ENCODE results near the gene PSME2. TPM values are rescaled to one million over a fixed set of nuclear protein-coding genes. Genes with fewer than 3 reads are reported as not detected.

The PSME2 gene
- total RNA-seq, 1 donor from 2014 or later, result 173 TPM

GRCh38 chr14:24138396-24139271 lies 7.8 kb downstream of the PSME2 start:
- no peak overlapping the region for H3K4me3 ChIP-seq (ENCODE audit: insufficient read depth, low read depth, low read length)
- H3K9me3 ChIP-seq (ENCODE audit: insufficient read depth, low read depth, low read length), result no peaks in the 10 kb centered on the region
- H3K9ac ChIP-seq (ENCODE audit: low read length), result no peak overlapping the region
- H3K27me3 ChIP-seq (ENCODE audit: insufficient read depth, low read length), result no peaks in the 10 kb centered on the region
- H3K4me1 ChIP-seq (ENCODE audit: insufficient read depth, low read length), result peaks cover 19% of the 10 kb centered on the region
- H4K20me1 ChIP-seq (ENCODE audit: insufficient read depth, low read length), result peaks cover 16% of the 10 kb centered on the region
- Mint-ChIP-seq H3K9me3 (ENCODE audit: unreplicated experiment) (no peaks in the 10 kb centered on the region), H3K4me1 (ENCODE audit: low read depth, unreplicated experiment) (peaks cover 28% of the 10 kb centered on the region), H3K4me3 (ENCODE audit: unreplicated experiment) (peak overlapping the region; percentile 96), H3K27me3 (ENCODE audit: low read depth, unreplicated experiment) (no peaks in the 10 kb centered on the region), H3K27ac (ENCODE audit: unreplicated experiment) (no peak overlapping the region), H3K36me3 (ENCODE audit: low read depth, unreplicated experiment) (peaks cover 21% of the 10 kb centered on the region)
- no peak overlapping the region for H3K27ac ChIP-seq (ENCODE audit: low read depth, low read length)
- TF ChIP-seq EZH2 (IDR thresholded peaks at IDR 0.05; ENCODE audit: insufficient read depth, low read length) (no peak), CTCF (IDR thresholded peaks at IDR 0.05; ENCODE audit: insufficient read depth, low read depth, low read length) (no peak)
- FAIRE-seq (no peak), DNase-seq (ENCODE audit: low read depth) (no peak)
- peaks cover 11% of the 10 kb centered on the region for H3K36me3 ChIP-seq (ENCODE audit: insufficient read depth, low read length)
- no peak overlapping the region for H3K4me2 ChIP-seq (ENCODE audit: low read length)
- H2AFZ ChIP-seq (ENCODE audit: low read depth, low read length), result no peak overlapping the region
- peaks cover 36% of the 10 kb centered on the region for H3K79me2 ChIP-seq (ENCODE audit: insufficient read depth, low read length)

GRCh38 chr14:24137529-24138395 lies 8.6 kb downstream of the PSME2 start:
- no peak overlapping the region for H3K27ac ChIP-seq (ENCODE audit: low read depth, low read length)

More at GRCh38 chr14:24137529-24138395, 8.6 kb downstream of the PSME2 start:
- Histone ChIP-seq H3K9ac (ENCODE audit: low read length) (no peak overlapping the region), H3K9me3 (ENCODE audit: insufficient read depth, low read depth, low read length) (no peaks in the 10 kb centered on the region), H3K27me3 (ENCODE audit: insufficient read depth, low read length) (no peaks in the 10 kb centered on the region), H3K4me2 (ENCODE audit: low read length) (no peak overlapping the region), H2AFZ (ENCODE audit: low read depth, low read length) (no peak overlapping the region), H3K4me3 (ENCODE audit: insufficient read depth, low read depth, low read length) (no peak overlapping the region), H4K20me1 (ENCODE audit: insufficient read depth, low read length) (peaks cover 16% of the 10 kb centered on the region), H3K79me2 (ENCODE audit: insufficient read depth, low read length) (peaks cover 36% of the 10 kb centered on the region), H3K36me3 (ENCODE audit: insufficient read depth, low read length) (peaks cover 8% of the 10 kb centered on the region), H3K4me1 (ENCODE audit: insufficient read depth, low read length) (peaks cover 15% of the 10 kb centered on the region)
- Mint-ChIP-seq H3K4me3 (ENCODE audit: unreplicated experiment) (peak overlapping the region; percentile 66), H3K9me3 (ENCODE audit: unreplicated experiment) (no peaks in the 10 kb centered on the region), H3K27ac (ENCODE audit: unreplicated experiment) (no peak overlapping the region), H3K4me1 (ENCODE audit: low read depth, unreplicated experiment) (peaks cover 19% of the 10 kb centered on the region), H3K36me3 (ENCODE audit: low read depth, unreplicated experiment) (peaks cover 21% of the 10 kb centered on the region), H3K27me3 (ENCODE audit: low read depth, unreplicated experiment) (no peaks in the 10 kb centered on the region)
- TF ChIP-seq EZH2 (IDR thresholded peaks at IDR 0.05; ENCODE audit: insufficient read depth, low read length) (no peak), CTCF (IDR thresholded peaks at IDR 0.05; ENCODE audit: insufficient read depth, low read depth, low read length) (no peak)
- FAIRE-seq (no peak), DNase-seq (ENCODE audit: low read depth) (no peak)

Data from astrocyte (in vitro differentiated cells and primary cell).